Stimulated activated effector memory CD8-positive, alpha-beta T cell treated with anti-CD3 and anti-CD28 coated beads, Interleukin-12 subunit alpha, Interleukin-12 subunit beta, amount 100 ng/mL, for 72 hours (primary cell): ENCODE results near the gene SMIM5.

ENCODE experiments used
- ATAC-seq: fragments of 150-1000 bp; cut with Tn5 transposase; 2 replicates; pipeline ENCODE4 v1.10.0; 2021
- DNase-seq, 2 donors: peaks; one replicate each; pipeline ENCODE4 v3.0.0; 2021 to 2022; ENCODE audit warnings: low spot score in 2 of 2
- H3K27ac Mint-ChIP-seq: one replicate; pipeline ENCODE4 v1.8.0; 2022; ENCODE audit warnings: mild to moderate bottlenecking, mixed read lengths
- H3K36me3 Mint-ChIP-seq: one replicate; pipeline ENCODE4 v1.8.0; 2022; ENCODE audit warnings: mild to moderate bottlenecking, mixed read lengths
- H3K4me1 Mint-ChIP-seq: one replicate; pipeline ENCODE4 v1.8.0; 2022; ENCODE audit warnings: mixed read lengths
- H3K4me3 Mint-ChIP-seq: one replicate; pipeline ENCODE4 v1.8.0; 2022; ENCODE audit warnings: mild to moderate bottlenecking, mixed read lengths
- H3K9me3 Mint-ChIP-seq: one replicate; pipeline ENCODE4 v1.8.0; 2022; ENCODE audit warnings: mixed read lengths

SMIM5 gene

GRCh38 chr17:75614556-75615270, 18.5 kb upstream of the SMIM5 start:
- no peak overlapping the region for H3K27ac Mint-ChIP-seq
- H3K4me1 Mint-ChIP-seq = no peaks in the 10 kb centered on the region
- H3K9me3 Mint-ChIP-seq = no peaks in the 10 kb centered on the region
- DNase-seq = no peak
- no peaks in the 10 kb centered on the region for H3K36me3 Mint-ChIP-seq
- no peak overlapping the region for H3K4me3 Mint-ChIP-seq
- ATAC-seq = no peak

- ATAC-seq (no peak), DNase-seq (no peak)
- Mint-ChIP-seq H3K27ac (no peak overlapping the region), H3K4me3 (no peak overlapping the region), H3K36me3 (no peaks in the 10 kb centered on the region), H3K9me3 (no peaks in the 10 kb centered on the region), H3K4me1 (no peaks in the 10 kb centered on the region)
These were observed 17.9 kb upstream of the SMIM5 start for GRCh38 chr17:75615301-75615700.

- DNase-seq (no peak), ATAC-seq (no peak)
- H3K27ac Mint-ChIP-seq = no peak overlapping the region
- H3K4me1 Mint-ChIP-seq = no peaks in the 10 kb centered on the region
- H3K4me3 Mint-ChIP-seq = no peak overlapping the region
- no peaks in the 10 kb centered on the region for H3K36me3 Mint-ChIP-seq
- no peaks in the 10 kb centered on the region for H3K9me3 Mint-ChIP-seq
These were observed 16.6 kb upstream of the SMIM5 start for GRCh38 chr17:75616521-75617122.

GRCh38 chr17:75617218-75617617, 16.0 kb upstream of the SMIM5 start:
- Mint-ChIP-seq H3K36me3 (no peaks in the 10 kb centered on the region), H3K27ac (no peak overlapping the region), H3K4me1 (no peaks in the 10 kb centered on the region), H3K4me3 (no peak overlapping the region), H3K9me3 (no peaks in the 10 kb centered on the region)
- ATAC-seq (no peak), DNase-seq (no peak)

- Mint-ChIP-seq H3K4me1 (no peaks in the 10 kb centered on the region), H3K4me3 (no peak overlapping the region), H3K27ac (no peak overlapping the region), H3K9me3 (no peaks in the 10 kb centered on the region), H3K36me3 (no peaks in the 10 kb centered on the region)
- ATAC-seq (no peak), DNase-seq (no peak)
These were observed 15.6 kb upstream of the SMIM5 start for GRCh38 chr17:75617675-75618074.

- ATAC-seq (no peak), DNase-seq (no peak)
- no peaks in the 10 kb centered on the region for H3K36me3 Mint-ChIP-seq
- H3K27ac Mint-ChIP-seq = no peak overlapping the region
- no peaks in the 10 kb centered on the region for H3K9me3 Mint-ChIP-seq
- H3K4me1 Mint-ChIP-seq = no peaks in the 10 kb centered on the region
- no peak overlapping the region for H3K4me3 Mint-ChIP-seq
These were observed 13.5 kb upstream of the SMIM5 start for GRCh38 chr17:75619506-75620431.

- Mint-ChIP-seq H3K36me3 (no peaks in the 10 kb centered on the region), H3K9me3 (no peaks in the 10 kb centered on the region), H3K4me3 (no peak overlapping the region), H3K4me1 (no peaks in the 10 kb centered on the region), H3K27ac (no peak overlapping the region)
- no peak for ATAC-seq
- no peak for DNase-seq
These were observed 11.7 kb upstream of the SMIM5 start for GRCh38 chr17:75621489-75621888.

GRCh38 chr17:75622076-75622475, 11.2 kb upstream of the SMIM5 start:
- Mint-ChIP-seq H3K36me3 (peaks cover under 1% of the 10 kb centered on the region), H3K9me3 (no peaks in the 10 kb centered on the region), H3K27ac (peak overlapping the region; percentile 1), H3K4me1 (no peaks in the 10 kb centered on the region), H3K4me3 (no peak overlapping the region)
- DNase-seq (no peak), ATAC-seq (no peak)

- Mint-ChIP-seq H3K9me3 (no peaks in the 10 kb centered on the region), H3K4me1 (no peaks in the 10 kb centered on the region), H3K27ac (peak overlapping the region; percentile 11), H3K36me3 (peaks cover 8% of the 10 kb centered on the region), H3K4me3 (no peak overlapping the region)
- ATAC-seq (no peak), DNase-seq (no peak)
These were observed 10.4 kb upstream of the SMIM5 start for GRCh38 chr17:75622771-75623273.

- Mint-ChIP-seq H3K9me3 (no peaks in the 10 kb centered on the region), H3K27ac (no peak overlapping the region), H3K36me3 (peaks cover 9% of the 10 kb centered on the region), H3K4me1 (no peaks in the 10 kb centered on the region), H3K4me3 (no peak overlapping the region)
- no peak for DNase-seq
- no peak for ATAC-seq
These were observed 9.8 kb upstream of the SMIM5 start for GRCh38 chr17:75623386-75623785.

- no peak overlapping the region for H3K27ac Mint-ChIP-seq
- DNase-seq (no peak), ATAC-seq (no peak)
- H3K9me3 Mint-ChIP-seq = no peaks in the 10 kb centered on the region
- no peak overlapping the region for H3K4me3 Mint-ChIP-seq
- H3K36me3 Mint-ChIP-seq = peaks cover 9% of the 10 kb centered on the region
- no peaks in the 10 kb centered on the region for H3K4me1 Mint-ChIP-seq
These were observed 9.2 kb upstream of the SMIM5 start for GRCh38 chr17:75624021-75624420.

- peaks cover 9% of the 10 kb centered on the region for H3K36me3 Mint-ChIP-seq
- no peaks in the 10 kb centered on the region for H3K9me3 Mint-ChIP-seq
- no peak for DNase-seq
- no peak overlapping the region for H3K4me3 Mint-ChIP-seq
- H3K27ac Mint-ChIP-seq = no peak overlapping the region
- no peak for ATAC-seq
- H3K4me1 Mint-ChIP-seq = no peaks in the 10 kb centered on the region
These were observed 8.4 kb upstream of the SMIM5 start for GRCh38 chr17:75624714-75625345.

GRCh38 chr17:75625813-75626486, 7.3 kb upstream of the SMIM5 start:
- peaks cover 17% of the 10 kb centered on the region for H3K36me3 Mint-ChIP-seq
- no peak for DNase-seq

GRCh38 chr17:75626496-75627038, 6.7 kb upstream of the SMIM5 start:
- ATAC-seq = no peak
- H3K36me3 Mint-ChIP-seq = peaks cover 19% of the 10 kb centered on the region
- H3K9me3 Mint-ChIP-seq = no peaks in the 10 kb centered on the region
- no peaks in the 10 kb centered on the region for H3K4me1 Mint-ChIP-seq
- no peak overlapping the region for H3K27ac Mint-ChIP-seq
- no peak for DNase-seq
- H3K4me3 Mint-ChIP-seq = no peak overlapping the region

More at GRCh38 chr17:75625813-75626486, 7.3 kb upstream of the SMIM5 start:
- H3K4me1 Mint-ChIP-seq = no peaks in the 10 kb centered on the region
- H3K27ac Mint-ChIP-seq = peak overlapping the region; percentile 43
- peak; percentile 49 for ATAC-seq
- no peaks in the 10 kb centered on the region for H3K9me3 Mint-ChIP-seq
- no peak overlapping the region for H3K4me3 Mint-ChIP-seq
